A673 (cell line): ENCODE measurements around the gene TFAP2A. TPM values are rescaled to one million over a fixed set of nuclear protein-coding genes. Genes with fewer than 3 reads are reported as not detected.

Experiments used
- BruUV-seq: library from RNA; stranded (reverse); fragments of 400-500 nt; replicated peaks from 2 replicates; lab custom pipeline; 2021; lab: Mats Ljungman, UMichigan
- CTCF ChIA-PET: fragments of 300-600 bp; sonication (Branson Sonifier 250); formaldehyde crosslinking; loops from one replicate; lab custom pipeline; 2022; ENCODE audit warnings: antibody characterized with exemption; lab: Charles Lee
- POLR2A ChIA-PET: fragments of 300-600 bp; sonication (Branson Sonifier 250); formaldehyde crosslinking; loops from one replicate; lab custom pipeline; 2022; ENCODE audit warnings: antibody characterized with exemption; ENCODE audit not compliant: low non-redundant PET; lab: Charles Lee
- DNase-seq: peaks from one replicate; pipeline ENCODE4 v3.0.0-alpha.2; 2015; ENCODE audit warnings: low spot score
- H3K27ac ChIP-seq: fragments of 200-600 bp; sonication (generic); 2 replicates; pipeline ENCODE4 v1.5.1; 2016; ENCODE audit warnings: mixed run types, low read depth, mild to moderate bottlenecking, mixed read lengths, antibody characterized with exemption, low read length; ENCODE audit not compliant: poor library complexity, severe bottlenecking
- H3K27me3 ChIP-seq: fragments of 200-600 bp; sonication (generic); replicated peaks from 2 replicates; pipeline ENCODE4 v1.6.1; 2017; ENCODE audit warnings: mixed run types, low read depth, mild to moderate bottlenecking, mixed read lengths, antibody characterized with exemption, low read length; ENCODE audit not compliant: insufficient read depth, poor library complexity
- H3K36me3 ChIP-seq: fragments of 200-600 bp; sonication (generic); 2 replicates; pipeline ENCODE4 v1.6.1; 2016; ENCODE audit warnings: mixed run types, mild to moderate bottlenecking, mixed read lengths, antibody characterized with exemption, low read length; ENCODE audit not compliant: insufficient read depth, poor library complexity, severe bottlenecking
- H3K4me1 ChIP-seq: fragments of 200-600 bp; sonication (generic); 2 replicates; pipeline ENCODE4 v1.6.1; 2017; ENCODE audit warnings: mixed run types, mild to moderate bottlenecking, mixed read lengths, antibody characterized with exemption, low read length; ENCODE audit not compliant: insufficient read depth, poor library complexity, severe bottlenecking
- H3K4me3 ChIP-seq: fragments of 200-600 bp; sonication (generic); 2 replicates; pipeline ENCODE4 v1.5.1; 2016; ENCODE audit warnings: low read depth, mixed run types, mild to moderate bottlenecking, mixed read lengths, low read length; ENCODE audit not compliant: poor library complexity, severe bottlenecking
- H3K9me3 ChIP-seq: fragments of 200-600 bp; sonication (generic); 2 replicates; pipeline ENCODE4 v1.6.1; 2016; ENCODE audit warnings: mixed run types, low read depth, mild to moderate bottlenecking, mixed read lengths, antibody characterized with exemption, low read length; ENCODE audit not compliant: poor library complexity, severe bottlenecking
- EZH2 ChIP-seq: fragments of 200-600 bp; sonication (generic); IDR thresholded peaks from 2 replicates; pipeline ENCODE4 v1.6.1; 2017; ENCODE audit warnings: borderline replicate concordance, low read depth, mild to moderate bottlenecking, mixed read lengths, antibody characterized with exemption, low read length; ENCODE audit not compliant: poor library complexity, severe bottlenecking
- intact Hi-C: fragments of 100-400 bp; cut with micrococcal nuclease; formaldehyde crosslinking; loops from one replicate; pipeline ENCODE4 v1.10.0; 2022; ENCODE audit not compliant: unreplicated experiment
- total RNA-seq: library from RNA; stranded (reverse); gene quantifications from 2 replicates; pipeline ENCODE4 v1.2.3, GENCODE V29; 2021
- TF ChIP-seq, protein P1 (sequence below): fragments of 300-800, 200-600 bp; sonication (generic); conservative IDR thresholded peaks from 2 replicates; pipeline ENCODE4 v1.5.1; 2017; ENCODE audit warnings: low read depth, mild to moderate bottlenecking, antibody characterized with exemption, low read length, moderate library complexity, mixed read lengths

The TFAP2A gene
- total RNA-seq, 1 experiment from 2014 or later, result 19.3 TPM

DNA sequence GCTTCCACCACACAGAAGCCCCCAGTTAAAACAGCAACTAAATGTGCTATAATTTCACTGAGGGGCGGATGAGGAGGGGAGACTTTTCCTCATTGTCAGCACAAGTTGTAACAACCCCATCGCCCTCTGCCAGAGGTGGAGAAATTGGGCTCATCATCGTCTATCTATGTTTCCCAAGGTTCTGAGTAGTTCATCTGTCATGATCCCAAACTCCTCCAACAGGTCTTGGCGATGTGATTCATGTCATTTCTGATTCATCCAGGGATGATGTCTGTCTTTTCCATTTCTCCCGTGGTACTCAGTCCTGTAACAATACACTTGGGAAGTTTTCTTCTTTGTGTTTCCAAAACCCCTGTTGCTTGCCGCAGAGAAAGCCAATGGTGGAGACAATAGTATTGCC, 51.0 kb downstream of the TFAP2A start:
- TF ChIP-seq EZH2, result no peak
- TF ChIP-seq, protein P1, sequence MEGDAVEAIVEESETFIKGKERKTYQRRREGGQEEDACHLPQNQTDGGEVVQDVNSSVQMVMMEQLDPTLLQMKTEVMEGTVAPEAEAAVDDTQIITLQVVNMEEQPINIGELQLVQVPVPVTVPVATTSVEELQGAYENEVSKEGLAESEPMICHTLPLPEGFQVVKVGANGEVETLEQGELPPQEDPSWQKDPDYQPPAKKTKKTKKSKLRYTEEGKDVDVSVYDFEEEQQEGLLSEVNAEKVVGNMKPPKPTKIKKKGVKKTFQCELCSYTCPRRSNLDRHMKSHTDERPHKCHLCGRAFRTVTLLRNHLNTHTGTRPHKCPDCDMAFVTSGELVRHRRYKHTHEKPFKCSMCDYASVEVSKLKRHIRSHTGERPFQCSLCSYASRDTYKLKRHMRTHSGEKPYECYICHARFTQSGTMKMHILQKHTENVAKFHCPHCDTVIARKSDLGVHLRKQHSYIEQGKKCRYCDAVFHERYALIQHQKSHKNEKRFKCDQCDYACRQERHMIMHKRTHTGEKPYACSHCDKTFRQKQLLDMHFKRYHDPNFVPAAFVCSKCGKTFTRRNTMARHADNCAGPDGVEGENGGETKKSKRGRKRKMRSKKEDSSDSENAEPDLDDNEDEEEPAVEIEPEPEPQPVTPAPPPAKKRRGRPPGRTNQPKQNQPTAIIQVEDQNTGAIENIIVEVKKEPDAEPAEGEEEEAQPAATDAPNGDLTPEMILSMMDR, result no peak
- Histone ChIP-seq H3K27me3 (no peaks in the 10 kb centered on the region), H3K27ac (no peak overlapping the region), H3K36me3 (no peaks in the 10 kb centered on the region), H3K9me3 (no peaks in the 10 kb centered on the region), H3K4me3 (no peak overlapping the region), H3K4me1 (no peaks in the 10 kb centered on the region)
- no TSS peak for BruUV-seq
- intact Hi-C loops, result no loop called here
- CTCF ChIA-PET, result no interaction called here
- POLR2A ChIA-PET, result no interaction called here
- no peak for DNase-seq

DNA sequence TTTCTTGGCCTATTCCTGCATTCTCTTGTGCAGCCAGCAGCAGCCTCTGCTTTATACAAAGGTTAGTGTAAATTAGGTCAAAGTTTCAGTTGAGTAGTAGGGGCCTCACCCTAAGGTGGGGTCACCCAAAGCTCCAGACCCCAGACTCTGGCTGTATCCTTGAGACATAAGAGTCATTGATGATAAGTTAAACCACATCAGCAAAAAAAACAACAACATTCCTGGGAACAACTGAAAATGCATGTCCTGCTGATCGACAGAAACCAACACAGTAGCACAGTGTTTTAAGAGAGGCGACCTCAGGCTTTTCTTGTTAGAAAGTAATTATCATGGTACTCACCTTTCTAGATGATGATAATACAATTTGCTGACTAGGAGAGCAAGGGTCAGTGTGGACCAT, 52.6 kb downstream of the TFAP2A start:
- no TSS peak for BruUV-seq
- no peak overlapping the region for H3K4me3 ChIP-seq
- POLR2A ChIA-PET, result no interaction called here
- no peaks in the 10 kb centered on the region for H3K27me3 ChIP-seq
- H3K36me3 ChIP-seq, result no peaks in the 10 kb centered on the region
- no peaks in the 10 kb centered on the region for H3K4me1 ChIP-seq
- H3K9me3 ChIP-seq, result no peaks in the 10 kb centered on the region
- no peak for TF ChIP-seq EZH2
- TF ChIP-seq, protein P1, result no peak
- no peak overlapping the region for H3K27ac ChIP-seq
- intact Hi-C loops, result no loop called here
- DNase-seq, result no peak
- CTCF ChIA-PET, result no interaction called here

DNA sequence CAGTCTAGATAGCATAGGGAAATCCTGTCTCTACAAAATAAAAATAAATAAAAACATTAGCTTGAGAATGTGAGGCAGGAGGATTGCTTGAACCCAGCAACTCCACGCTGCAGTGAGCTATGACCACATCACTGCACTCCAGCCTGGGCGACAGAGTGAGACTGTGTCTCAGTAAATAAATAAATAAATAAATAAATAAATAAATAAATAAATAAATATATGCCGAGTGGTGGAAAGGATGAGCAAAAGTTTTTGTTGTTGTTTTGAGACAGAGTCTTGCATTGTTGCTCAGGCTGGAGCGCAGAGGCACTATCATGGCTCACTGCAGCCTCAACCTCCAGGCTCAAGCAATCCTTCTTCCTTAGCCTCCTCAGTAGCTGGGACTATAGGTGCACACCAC, 53.4 kb downstream of the TFAP2A start:
- ChIA-PET POLR2A (no interaction called here), CTCF (no interaction called here)
- H3K27me3 ChIP-seq, result no peaks in the 10 kb centered on the region
- H3K36me3 ChIP-seq, result no peaks in the 10 kb centered on the region
- H3K4me1 ChIP-seq, result no peaks in the 10 kb centered on the region
- H3K4me3 ChIP-seq, result no peak overlapping the region
- no peak overlapping the region for H3K27ac ChIP-seq
- no peak for TF ChIP-seq EZH2
- no TSS peak for BruUV-seq
- DNase-seq, result no peak
- intact Hi-C loops, result no loop called here
- no peaks in the 10 kb centered on the region for H3K9me3 ChIP-seq

DNA sequence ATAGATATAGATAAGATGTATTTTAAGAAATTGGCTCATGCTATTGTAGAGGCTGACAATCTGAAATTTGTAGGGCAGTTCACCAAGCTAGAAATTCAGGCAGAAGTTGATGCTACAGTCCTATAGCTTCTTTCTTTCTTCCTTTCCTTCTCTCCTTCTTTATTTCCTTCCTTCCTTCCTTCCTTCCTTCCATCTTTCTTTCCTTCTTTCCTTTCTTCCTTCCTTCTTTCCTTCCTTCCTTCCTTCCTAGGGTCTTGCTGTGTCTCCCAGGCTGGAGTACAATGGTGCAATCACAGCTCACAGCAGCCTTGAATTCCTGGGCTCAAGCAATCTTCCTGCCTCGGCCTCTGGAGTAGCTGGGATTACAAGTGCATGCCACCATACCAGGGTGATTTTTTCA, 55.3 kb downstream of the TFAP2A start:
- POLR2A ChIA-PET, result interaction anchor here (0.6 kb wide), 1 partner anchor 1867 kb away, joined by 6 read pairs; no protein-coding TSS in a partner anchor
- TF ChIP-seq, protein P1, result no peak
- no peak for TF ChIP-seq EZH2
- BruUV-seq, result no TSS peak
- CTCF ChIA-PET, result no interaction called here
- no peaks in the 10 kb centered on the region for H3K27me3 ChIP-seq
- H3K36me3 ChIP-seq, result no peaks in the 10 kb centered on the region
- H3K27ac ChIP-seq, result no peak overlapping the region
- intact Hi-C loops, result no loop called here
- H3K9me3 ChIP-seq, result no peaks in the 10 kb centered on the region
- H3K4me3 ChIP-seq, result no peak overlapping the region
- no peak for DNase-seq
- no peaks in the 10 kb centered on the region for H3K4me1 ChIP-seq
